ENCODE data around the gene ACTG2.
"Not testable (repeated sequence)": the region's sequence is repeated elsewhere in the genome, so short reads cannot be mapped to it uniquely, and the experiment has no call there.

ACTG2 gene

GRCh38 chr2:73931531-73932500, 39.0 kb downstream of the ACTG2 start:
- DNase-seq (ENCODE audit: low read depth in 1 of 2, low spot score in 1 of 2), result peak; percentile 16 to 59

GRCh38 chr2:73933194-73933593, 40.4 kb downstream of the ACTG2 start:
- DNase-seq (ENCODE audit: low read depth in 1 of 2, low spot score in 1 of 2), result no peak

DNA sequence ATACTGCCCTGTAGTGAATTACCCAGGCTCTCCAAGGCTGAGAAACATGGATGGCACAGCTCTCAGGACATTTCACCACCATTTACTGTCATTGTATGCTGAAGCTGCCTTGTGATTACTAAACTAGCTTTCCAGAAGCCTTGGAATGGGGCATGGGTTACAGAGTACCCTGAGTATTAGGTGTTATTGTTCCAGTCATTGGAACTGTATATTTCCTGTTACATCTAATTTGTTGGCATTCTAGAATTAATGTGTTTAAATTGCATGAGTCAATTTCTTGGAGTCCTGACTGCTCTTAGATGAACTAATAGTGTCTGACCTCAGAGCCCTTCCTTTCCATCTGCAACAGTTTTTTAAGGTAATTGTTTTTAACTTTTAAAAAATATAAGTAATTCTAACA, 42.8 kb downstream of the ACTG2 start:
- no peak for DNase-seq (ENCODE audit: low read depth in 1 of 2, low spot score in 1 of 2)

- no peak for DNase-seq (ENCODE audit: low read depth in 1 of 2, low spot score in 1 of 2)
These were observed 44.5 kb downstream of the ACTG2 start for GRCh38 chr2:73937103-73937885.

DNA sequence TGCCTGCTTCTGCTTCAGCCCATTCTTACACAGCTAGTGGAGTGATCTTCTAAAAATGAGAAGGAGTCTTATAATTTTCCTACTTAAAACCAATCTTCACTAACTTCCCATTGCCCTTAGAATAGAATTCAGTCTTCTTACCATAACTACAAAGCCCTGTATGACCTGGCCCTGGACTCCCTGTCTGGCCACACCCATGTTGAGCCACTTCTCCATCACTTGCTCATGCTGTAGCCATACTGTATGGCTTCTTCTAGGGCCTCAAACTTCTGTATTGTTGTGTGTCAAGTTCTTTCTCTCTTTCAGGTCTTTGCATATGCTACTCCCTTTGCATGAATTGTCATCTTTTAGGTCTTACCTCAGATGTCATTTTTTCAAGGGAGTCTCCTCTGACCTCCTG, 45.1 kb downstream of the ACTG2 start:
- no peak for DNase-seq (ENCODE audit: low read depth in 1 of 2, low spot score in 1 of 2)

- DNase-seq (ENCODE audit: low read depth in 1 of 2, low spot score in 1 of 2), result no peak
These were observed 46.0 kb downstream of the ACTG2 start for GRCh38 chr2:73938718-73939352.

DNA sequence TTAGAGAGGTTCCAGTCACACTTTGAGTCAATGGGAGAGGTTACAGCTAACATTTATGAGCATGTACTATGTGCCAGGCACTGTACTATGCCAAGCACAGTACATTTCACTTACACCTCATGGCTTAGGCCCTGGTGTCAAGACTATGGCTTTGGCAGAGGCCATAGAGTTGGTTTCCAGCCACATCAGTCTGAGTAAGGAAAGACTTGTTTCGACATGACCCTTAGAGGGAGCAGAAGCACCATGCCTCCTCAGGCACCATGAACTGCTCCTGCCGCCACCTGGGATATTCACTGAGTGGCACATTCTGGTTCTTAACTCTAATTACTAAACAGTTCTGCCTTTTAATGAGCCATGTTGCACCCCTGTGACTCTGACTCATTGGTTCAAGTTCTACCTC, 46.6 kb downstream of the ACTG2 start:
- no peak for DNase-seq (ENCODE audit: low read depth in 1 of 2, low spot score in 1 of 2)

GRCh38 chr2:73940066-73940465, 47.3 kb downstream of the ACTG2 start:
- DNase-seq (ENCODE audit: low read depth in 1 of 2, low spot score in 1 of 2), result not testable (repeated sequence)

DNA sequence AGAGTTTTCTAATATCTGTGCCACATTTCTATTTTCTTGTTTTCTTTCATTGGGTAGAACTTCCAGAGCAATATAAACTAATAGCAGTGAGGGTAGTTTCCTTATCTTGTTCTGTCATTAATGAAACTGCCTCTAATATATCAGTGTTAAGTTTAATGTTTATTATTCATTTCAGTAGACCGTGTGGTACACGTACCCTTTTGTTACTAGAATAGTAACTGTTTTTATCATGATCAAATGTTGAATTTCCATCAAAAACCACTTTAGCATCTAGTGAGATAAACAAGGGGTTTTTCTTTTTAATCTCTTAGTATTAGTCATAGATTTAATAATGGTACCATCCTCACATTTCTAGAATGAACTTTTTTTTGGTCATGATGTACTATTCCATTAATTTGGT, 49.9 kb downstream of the ACTG2 start:
- no peak for DNase-seq (ENCODE audit: low read depth in 1 of 2, low spot score in 1 of 2)

DNA sequence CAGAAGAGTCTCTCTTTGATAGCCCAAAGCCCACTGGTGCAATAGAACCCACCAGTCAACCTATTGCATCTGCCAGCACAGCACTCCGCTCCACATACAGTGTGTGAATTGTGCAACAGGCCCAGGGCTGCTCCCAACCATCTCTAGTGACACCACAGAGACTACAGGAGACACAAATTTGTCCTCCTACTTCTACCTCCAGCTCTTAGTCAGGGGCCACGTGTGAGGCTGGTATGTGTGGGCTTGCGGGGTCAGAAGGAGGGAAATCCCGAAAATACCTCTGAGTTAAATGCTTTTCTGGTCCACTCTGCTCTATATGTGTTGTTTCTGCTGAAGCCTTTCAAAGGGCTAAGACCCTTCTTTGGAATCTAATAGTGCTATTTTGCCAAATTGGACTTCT, 51.9 kb downstream of the ACTG2 start:
- DNase-seq (ENCODE audit: low read depth in 1 of 2, low spot score in 1 of 2), result no peak

- no peak for DNase-seq (ENCODE audit: low read depth in 1 of 2, low spot score in 1 of 2)
These were observed 53.4 kb downstream of the ACTG2 start for GRCh38 chr2:73946215-73946614.

DNA sequence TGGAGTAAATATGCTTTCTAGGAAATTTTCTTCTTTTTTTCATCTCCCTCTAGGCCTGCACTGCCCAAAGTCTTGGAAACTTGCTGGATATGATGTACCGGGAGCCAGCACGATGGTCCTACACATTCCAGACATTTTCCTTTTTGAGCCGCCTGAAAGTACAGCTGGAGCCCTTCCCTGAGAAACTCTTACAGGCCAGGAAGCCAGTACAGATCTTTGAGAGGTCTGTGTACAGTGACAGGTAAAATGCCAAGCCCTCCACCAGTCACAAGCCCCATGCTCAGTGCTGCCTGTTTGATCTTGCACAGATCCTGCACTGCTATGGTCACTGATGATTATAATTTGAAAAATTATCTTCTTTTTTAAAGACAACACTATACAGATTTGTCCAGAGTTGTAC, 53.9 kb downstream of the ACTG2 start:
- no peak for DNase-seq (ENCODE audit: low read depth in 1 of 2, low spot score in 1 of 2)

DNA sequence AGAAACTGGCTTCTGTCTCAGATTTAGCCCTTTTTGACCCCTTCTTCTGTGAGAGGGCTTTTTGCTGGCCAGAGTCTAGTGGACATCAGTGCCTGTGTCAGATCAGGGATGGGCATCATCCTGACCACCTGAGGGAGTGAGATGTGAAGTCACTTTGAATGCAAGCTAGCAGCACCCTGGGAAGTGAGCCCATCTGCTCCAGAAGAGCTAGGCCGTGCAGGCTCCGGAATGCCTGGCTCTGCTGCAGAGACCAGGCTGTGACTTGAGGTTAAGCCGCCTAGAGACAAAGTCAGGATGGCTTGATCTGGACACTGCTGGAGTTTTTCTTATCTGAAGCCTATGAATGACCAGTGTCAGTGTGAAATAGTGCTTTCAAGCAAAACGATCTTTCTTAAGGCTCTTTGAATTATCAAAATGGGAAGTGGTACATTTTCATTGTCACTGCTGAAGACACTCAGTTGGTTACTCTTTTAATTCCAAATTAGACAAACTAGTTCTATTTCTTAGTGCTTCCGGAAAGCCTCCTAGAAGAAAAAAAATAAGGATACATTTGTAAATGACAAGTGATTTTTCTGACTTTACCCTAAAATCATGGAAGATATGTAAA, 54.7 kb downstream of the ACTG2 start:
- no peak for DNase-seq (ENCODE audit: low read depth in 1 of 2, low spot score in 1 of 2)

- DNase-seq (ENCODE audit: low read depth in 1 of 2, low spot score in 1 of 2), result no peak
These were observed 57.0 kb downstream of the ACTG2 start for GRCh38 chr2:73949802-73950201.

DNA sequence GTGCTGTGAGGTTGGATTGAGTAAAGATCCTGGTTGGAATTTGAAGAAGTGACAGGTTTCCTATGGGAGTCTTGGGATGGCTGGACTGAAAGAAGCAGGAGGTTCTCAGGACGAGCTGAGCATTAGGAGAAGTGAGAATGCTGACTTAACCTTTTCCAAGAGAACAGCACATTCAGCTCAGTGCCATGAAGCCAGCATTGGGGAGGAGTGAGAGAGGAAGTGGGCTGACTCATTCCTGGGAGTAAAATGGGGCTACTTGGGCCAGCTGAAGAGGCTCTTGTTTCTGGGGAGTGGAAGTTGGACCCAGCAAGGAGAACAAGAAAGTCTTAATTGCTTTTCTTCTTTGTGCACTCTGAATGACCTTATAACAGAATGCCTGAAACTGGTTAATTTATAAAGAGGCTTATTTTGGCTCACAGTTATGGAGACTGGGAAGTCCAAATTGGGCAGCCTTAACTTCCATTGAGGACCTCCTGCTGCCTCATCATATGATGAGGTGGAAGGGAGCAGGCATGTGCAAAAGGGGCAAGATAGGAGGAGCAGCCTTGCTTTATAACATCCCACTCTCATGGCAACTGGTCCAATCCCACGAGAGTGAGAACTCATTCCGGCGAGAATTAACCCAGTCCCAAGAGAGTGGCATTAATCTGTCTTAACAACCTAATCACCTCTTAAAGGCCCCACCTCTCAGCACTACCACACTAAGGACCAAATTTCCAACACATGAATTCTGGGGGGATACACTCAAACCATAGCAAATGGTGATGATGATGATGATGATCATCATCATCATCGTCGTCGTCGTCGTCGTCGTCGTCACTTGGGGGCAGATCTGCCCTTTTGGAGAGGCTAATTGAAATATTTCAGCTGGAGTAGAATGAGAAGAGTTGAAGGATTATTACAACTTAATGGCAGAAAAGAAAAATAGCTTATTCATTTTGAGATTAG, 60.0 kb downstream of the ACTG2 start:
- no peak for DNase-seq (ENCODE audit: low read depth in 1 of 2, low spot score in 1 of 2)

DNA sequence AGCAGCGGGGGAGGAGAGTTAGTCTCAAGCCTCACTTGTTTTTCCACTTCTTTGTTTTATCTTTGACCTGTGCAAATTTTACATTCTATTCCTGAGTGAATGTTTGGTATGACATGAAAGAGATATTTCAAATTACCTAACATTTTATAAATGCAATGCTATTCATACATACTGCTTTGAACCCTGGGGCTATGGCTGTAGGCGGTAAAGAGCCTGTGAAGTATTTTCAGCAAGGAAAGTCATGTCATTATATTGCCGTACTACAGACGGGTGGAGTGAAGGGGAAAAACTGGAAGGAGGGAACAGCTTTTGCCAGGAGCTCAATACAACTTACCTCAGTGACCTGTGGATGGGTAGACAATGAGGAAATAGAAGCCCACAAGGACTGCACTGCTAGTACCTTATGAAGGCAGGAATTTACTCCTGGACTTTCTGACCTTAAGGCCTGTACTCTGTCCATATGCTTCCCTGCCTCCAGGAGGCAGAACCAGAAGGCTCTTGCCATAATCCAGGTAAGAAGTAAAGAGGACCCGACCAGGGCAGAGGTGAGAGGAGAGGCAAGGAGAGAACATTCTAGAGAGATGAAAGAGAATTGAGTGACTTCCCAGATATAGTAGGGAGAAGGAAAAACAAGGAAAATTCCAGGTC, 63.5 kb downstream of the ACTG2 start:
- no peak for DNase-seq (ENCODE audit: low read depth in 1 of 2, low spot score in 1 of 2)

DNA sequence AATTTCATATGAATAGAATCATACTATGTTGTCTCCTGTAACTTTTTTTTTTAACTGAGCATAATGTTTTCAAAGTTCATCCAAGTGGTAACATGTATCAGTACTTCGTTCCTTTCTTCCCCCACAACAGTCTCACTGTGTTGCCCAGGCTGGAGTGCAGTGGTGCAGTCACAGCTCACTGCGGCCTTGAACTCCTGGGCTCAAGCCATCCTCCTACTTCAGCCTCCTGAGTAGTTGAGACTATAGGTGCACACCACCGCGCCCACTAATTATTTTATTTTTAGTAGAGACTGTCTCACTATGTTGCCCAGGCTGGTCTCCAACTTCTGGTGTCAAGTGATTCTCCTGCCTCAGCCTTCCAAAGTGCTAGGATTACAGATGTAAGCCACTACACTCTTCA, 68.5 kb downstream of the ACTG2 start:
- DNase-seq (ENCODE audit: low read depth in 1 of 2, low spot score in 1 of 2), result no peak

- no peak for DNase-seq (ENCODE audit: low read depth in 1 of 2, low spot score in 1 of 2)
These were observed 69.2 kb downstream of the ACTG2 start for GRCh38 chr2:73961823-73962615.

GRCh38 chr2:73962798-73963197, 70.0 kb downstream of the ACTG2 start:
- no peak for DNase-seq (ENCODE audit: low read depth in 1 of 2, low spot score in 1 of 2)

Measured in activated CD4-positive, alpha-beta T cell treated with anti-CD3 and anti-CD28 coated beads, Interleukin-2, amount 50 U/mL, for 24 hours (primary cell).